ENCODE measurements around the gene GFI1B.
A peak's percentile ranks its signal among the peaks of the same experiment; 100 is the strongest.
"Not testable (repeated sequence)": the region's sequence is repeated elsewhere in the genome, so short reads cannot be mapped to it uniquely, and the experiment has no call there.

The GFI1B gene

GRCh38 chr9:133026426-133026825 is 47.9 kb downstream of the GFI1B start:
- no peak for DNase-seq

- DNase-seq = no peak
These were observed 48.6 kb downstream of the GFI1B start for GRCh38 chr9:133027134-133027533.

GRCh38 chr9:133028221-133028620 is 49.7 kb downstream of the GFI1B start:
- no peak for DNase-seq

- DNase-seq = peak; percentile 2
These were observed 51.5 kb downstream of the GFI1B start for GRCh38 chr9:133029994-133030316.

GRCh38 chr9:133030317-133031129 is 52.0 kb downstream of the GFI1B start, which contains the start of gene GTF3C5:
Gene GTF3C5 (plus strand): TSS chr9:133030997. CDS start chr9:133031012, 15 bp downstream.
- DNase-seq = peak; percentile 88

- DNase-seq = no peak
These were observed 52.6 kb downstream of the GFI1B start for GRCh38 chr9:133031130-133031422.

- no peak for DNase-seq
These were observed 53.0 kb downstream of the GFI1B start for GRCh38 chr9:133031496-133031911.

- DNase-seq = no peak
These were observed 53.7 kb downstream of the GFI1B start for GRCh38 chr9:133032171-133032570.

DNA sequence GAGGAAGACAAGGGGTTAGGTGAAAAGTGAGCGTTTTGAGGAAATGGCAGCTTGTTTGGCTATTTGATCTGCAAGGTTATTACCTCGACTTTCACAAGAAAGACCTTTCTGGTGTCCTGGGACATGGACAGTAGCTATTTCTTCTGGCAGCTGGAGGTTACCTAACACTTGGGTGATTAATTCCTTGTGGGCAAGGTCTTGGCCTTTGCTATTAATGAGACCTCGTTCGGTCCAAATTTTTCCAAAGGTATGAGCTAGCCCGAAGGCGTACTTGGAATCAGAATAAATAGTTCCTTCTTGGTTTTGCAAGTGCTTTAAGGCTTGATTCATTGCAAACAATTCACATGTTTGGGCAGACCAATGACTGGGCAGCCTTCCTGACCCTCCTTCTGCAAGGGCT is 57.2 kb downstream of the GFI1B start:
- no peak for DNase-seq

DNA sequence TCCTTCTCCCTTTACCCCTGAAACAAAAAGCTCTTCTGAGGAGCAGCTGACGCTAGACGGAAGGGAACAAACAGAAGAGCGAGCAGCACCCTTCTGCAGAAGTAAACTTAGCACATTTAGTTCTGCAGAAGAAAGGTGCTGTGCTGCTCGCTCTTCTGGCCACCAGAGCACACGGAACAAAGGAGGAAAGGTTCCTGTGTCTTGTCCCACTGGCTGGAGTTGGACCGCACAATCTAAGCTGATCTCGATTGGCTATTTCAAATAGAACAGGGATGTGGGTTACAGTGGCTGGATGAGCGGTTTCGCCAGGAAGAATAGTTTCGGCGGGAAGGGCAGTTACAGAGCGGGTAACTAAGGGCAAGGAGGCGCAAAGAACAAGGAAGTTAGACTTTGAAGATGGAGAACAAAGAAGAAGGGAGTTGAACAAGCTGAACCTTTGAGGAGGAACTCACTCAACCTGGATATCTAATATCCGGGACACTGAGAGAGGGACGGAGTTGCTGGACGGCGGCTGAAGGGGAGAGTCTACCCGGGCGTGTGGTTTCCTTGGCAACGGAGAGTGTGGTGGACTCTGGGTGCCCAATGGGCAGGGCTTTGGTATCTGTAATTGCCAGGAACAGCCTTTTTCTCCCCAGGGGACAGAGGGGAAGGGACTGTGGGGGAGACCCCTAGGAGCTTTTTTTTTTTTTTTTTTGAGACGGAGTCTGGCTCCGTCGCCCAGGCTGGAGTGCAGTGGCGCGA is 59.5 kb downstream of the GFI1B start:
- DNase-seq = no peak

GRCh38 chr9:133040892-133041479 is 62.5 kb downstream of the GFI1B start:
- not testable (repeated sequence) for DNase-seq
